GM19043 (cell line): ENCODE measurements around the gene KRT74.

Experiments
- ATAC-seq: cut with Tn5 transposase; IDR thresholded peaks from one replicate; pipeline ENCODE4 v1.9.1; 2021; ENCODE audit warnings: low read depth; ENCODE audit not compliant: unreplicated experiment

Gene KRT74

GRCh38 chr12:52573743-52574142, at the start of gene KRT74:
TSS of gene KRT74 (minus strand) at chr12:52573843. CDS start at chr12:52573777, 66 bp downstream.
- no peak for ATAC-seq

DNA sequence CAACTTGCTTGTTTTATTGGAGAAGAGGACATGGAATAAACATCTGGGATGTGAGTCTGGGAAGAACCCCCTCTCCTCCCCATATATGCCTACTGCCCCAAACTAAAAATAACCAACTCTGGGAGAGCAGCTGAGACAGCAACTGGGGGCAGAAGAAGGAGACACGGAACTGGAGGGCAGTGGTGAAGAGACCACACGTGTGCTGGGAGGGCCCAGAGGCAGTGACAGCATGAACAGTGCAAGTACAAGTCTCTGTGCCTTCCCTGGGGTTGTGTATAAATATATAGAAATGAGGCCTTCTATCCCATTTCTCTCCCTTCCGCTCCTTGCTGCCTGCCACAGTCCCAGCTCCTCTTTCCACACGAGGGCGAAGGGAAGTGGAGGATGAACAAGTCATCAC, 48.7 kb upstream of the KRT74 start:
- ATAC-seq = no peak

DNA sequence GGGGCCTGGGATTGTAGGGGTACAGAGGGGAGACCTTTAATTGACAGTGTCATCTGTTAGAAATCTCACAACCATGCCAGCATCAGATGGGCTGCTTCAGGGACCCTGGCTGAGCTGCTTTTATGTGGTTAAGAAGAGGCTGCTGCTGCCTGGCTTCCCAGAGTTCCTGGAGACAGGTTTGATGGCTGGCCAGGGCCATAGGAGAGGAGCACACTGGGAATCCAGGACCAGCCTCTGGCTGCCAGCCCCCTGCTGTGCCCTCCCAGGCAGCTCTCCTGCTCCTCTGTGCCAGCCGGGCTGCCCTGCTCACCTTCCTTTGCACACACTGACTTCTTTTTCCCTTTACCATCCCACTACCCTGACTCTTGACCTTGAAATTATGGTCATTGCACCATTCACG, 45.2 kb upstream of the KRT74 start:
- ATAC-seq = no peak

GRCh38 chr12:52618216-52618615, 44.6 kb upstream of the KRT74 start, which contains the start of gene KRT73:
TSS of gene KRT73 (minus strand) at chr12:52618559. CDS start at chr12:52618524, 35 bp downstream.
- ATAC-seq = no peak

- no peak for ATAC-seq
Measured at GRCh38 chr12:52617403-52617785, 43.8 kb upstream of the KRT74 start.

DNA sequence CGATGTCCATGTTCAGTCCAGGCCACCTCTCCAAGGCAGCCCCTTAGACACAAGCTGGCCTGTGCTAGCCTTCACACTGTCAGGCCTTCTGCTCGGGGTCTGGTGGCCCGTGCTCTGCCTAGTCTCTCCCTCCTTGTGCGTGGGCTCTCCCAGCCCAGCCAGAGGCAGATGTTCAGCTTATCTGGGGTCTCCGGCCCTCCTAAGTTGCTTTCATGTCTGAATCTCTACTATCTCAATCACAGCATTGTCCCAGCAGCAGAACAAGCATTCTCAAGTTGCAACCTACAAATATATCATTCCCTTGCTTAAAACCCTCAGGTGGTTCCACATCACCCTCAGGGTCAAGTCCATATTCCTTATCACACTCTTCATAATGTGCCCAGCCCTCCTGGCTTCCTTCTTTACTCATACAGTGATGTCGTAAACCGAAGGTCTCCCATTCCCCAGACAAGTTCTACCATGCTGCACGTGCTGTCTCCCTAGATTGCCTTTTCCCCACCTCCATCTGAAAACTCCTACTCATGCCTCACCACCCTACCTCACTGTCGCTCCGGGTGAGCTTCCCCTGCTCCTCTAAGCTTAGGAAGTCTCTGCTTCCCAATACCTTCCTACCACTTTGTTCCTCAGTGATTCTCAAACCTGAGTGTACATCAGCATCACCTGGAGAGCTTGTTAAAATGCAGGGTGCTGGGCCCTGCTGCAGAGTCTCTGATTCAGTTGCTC, 43.2 kb upstream of the KRT74 start:
- no peak for ATAC-seq

DNA sequence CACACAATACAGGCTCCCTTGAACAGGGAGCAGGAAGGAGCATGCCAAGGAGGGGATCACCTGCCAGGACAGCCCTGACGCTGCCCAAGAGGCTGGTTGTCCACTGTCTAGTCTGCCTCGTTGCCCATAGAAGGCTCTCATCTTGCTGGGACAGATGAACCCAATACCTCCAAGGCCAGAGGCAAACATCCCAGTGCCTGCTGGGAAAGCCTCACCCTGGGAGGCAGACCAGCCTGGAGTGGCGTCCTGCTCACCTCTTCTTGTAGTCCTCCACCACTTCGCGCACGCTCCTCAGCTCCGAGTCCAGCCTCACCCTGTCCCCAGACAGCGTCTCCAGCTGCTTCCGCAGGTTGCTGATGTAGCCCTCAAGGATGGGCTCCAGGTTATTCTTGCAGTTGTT, 42.3 kb upstream of the KRT74 start:
- ATAC-seq = no peak

DNA sequence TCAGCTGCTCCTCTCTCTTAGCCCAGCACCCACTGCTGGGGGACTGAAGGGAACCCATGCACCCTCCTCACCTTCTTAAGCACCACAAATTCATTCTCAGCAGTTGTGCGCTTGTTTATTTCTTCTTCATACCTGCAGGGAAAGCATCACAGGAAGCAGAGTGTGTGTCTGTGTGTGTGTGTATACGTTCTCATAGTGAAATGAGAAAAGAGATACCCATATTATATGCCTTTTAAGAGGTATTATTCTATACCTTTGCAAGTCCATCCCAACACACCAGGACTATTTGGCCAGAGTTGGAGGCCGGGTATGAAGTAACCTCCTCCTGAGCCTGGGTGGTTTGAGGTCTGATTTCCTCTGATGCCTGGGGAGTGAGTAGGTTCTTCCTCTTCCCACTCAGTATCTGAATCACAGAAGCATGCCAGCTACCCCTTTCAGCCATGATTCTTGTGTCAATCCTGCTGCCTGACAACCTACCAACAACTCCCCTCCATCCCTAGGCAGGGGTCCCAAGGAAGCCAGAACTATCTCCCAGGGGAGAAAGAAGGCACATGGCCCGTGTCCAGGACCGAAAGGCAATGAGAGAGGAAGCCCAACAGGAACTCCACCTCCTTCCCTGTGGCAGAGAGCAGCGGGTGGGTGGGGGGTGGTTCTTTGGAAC, 41.7 kb upstream of the KRT74 start:
- no peak for ATAC-seq

DNA sequence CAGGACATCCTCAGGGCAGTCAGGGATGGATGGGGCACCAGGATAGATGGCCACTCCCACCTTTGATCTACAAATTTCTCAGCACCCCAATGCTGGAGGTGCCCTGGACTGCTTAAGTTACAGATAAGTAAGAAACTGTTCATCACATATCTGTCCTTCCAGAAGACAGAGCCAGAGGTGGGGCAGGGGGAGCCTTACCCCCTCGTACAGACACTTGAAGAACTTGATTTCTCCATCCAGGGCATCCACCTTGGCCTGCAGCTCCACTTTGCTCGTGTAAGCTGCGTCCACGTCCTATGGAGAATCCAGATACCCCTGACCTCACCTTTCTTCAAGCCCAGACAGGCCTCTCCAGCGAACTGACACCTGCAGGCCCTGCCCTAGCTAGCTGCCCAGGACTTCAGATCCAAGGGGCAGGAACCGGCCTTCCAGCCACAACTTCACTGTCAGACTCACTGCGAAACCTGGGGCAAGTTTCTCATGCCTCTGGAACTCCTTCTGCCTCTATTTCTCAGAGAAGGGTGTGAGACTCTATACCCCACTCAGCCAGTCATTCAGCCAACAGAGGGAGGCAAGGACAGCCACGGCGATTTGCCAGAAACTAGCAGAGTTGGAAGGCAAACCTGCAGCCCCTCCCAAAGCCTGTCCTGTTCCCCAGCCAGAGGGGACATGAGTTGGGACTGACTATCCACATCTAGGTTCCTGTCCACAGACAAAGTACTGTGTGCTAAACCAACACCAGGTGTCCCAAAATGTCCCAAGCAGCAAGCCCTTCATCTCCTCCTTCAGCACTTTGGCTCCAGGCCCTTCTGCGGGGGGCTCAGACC, 41.0 kb upstream of the KRT74 start:
- ATAC-seq = no peak

DNA sequence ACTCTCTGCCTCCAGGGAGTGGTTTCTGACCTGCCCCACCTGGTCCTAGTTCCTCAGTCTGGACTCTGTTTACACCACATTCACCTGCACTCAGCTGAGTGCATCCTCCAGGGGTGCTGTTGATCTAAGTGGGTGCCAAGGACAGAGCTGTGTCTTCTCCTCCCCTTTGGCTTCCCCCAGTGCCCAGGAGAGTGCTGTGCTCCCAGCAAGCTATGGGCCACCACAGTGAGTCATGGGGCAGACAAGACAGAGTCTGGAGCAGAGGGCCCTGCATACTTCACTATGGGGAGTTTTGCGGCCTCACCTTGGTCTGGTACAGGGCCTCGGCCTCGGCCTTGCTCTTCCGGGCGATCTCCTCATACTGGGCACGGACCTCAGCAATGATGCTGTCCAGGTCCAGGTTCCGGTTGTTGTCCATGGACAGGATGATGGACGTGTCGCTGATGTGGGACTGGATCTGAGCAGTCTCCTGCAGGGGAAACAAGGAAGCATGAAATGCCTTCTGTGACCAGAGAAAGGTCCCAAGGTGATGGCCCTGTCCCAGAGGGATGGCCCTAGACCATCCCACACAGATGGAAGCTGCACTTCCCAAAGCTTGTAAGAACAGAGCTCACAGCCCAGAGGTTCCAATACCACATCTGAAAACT, 39.9 kb upstream of the KRT74 start:
- no peak for ATAC-seq

DNA sequence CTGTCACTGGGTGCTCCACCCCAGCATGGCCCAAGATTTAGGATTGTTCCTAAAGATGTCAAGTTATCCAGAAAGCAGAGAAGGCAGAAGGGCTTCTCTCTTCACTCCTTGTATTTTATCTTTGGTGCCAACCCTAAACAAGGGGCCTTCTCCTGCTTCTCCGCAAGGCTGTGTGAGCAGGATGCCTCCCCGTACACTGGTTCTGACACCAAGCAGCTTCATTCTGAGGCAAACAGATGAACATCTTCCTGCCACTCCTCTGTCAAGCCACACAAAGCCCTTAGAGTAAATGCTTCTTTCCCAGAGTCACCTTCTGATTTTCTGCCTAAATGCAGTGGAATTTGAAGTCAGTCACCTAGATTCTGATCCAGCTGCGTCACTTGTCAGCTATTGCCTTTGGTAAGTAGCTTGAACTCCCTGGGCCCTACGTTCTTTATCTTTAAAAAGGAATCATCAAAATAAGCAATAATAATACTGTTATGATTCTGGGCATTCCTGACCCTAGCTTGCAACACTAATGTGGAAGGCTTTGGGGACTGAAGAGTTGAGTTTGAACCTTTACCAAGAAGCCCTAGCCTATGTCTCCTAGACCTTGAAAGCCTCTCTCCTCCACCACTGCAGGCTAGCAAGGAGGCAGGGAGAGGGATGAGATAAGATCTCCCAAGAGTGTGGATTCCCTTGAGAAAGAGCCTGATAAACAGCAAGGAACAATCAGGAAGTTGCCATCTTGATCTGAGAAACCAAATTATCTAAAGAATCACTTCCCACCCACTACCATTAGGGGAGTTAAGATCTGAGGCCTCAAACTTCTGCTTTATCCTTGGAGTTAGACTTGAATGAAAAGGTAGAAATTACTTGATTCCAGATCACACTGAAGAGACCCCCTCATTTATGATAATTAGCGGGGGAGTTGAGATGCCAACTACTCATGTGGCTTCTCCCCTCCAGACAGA, 39.1 kb upstream of the KRT74 start:
- ATAC-seq = no peak

- ATAC-seq = no peak
Measured at GRCh38 chr12:52611080-52611468, 37.4 kb upstream of the KRT74 start.

DNA sequence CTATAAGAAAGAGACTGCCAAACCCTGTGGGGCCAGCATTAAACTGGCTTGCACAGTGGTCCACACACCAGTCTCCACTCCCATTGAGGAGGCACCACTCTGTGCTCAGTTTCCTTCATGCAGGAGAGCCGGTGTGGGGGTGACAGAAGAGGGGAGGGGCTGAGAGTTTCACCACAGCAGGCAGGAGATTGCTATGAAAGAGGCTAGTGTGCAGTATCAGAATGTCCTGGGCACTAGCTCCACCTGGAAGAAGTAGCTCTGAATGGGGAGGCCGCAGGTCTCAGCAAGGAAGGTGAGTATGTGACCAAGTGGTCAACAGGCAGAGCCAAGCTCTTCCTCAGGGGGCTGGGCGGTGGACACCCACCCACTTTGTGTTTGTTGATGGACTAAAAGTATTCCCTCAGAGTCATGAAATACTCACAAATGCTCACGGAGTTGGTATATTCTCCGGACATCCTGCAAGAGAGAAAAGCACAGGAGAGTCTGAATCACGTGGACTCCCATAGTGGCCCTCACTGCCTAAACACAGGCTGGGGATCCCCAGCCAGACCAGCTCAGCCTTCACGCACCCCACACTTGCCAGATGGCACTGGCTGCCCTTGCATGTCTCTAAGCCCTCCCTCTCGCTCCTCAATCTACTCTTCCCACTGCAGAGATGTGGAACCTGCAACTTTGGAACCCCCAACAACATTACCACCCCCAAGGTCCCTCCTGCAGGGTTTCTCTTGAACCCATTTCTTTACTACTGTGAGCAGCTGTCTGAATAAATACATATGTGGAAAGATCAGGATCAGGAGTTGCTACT, 35.4 kb upstream of the KRT74 start:
- no peak for ATAC-seq

GRCh38 chr12:52608161-52608560, 34.5 kb upstream of the KRT74 start:
- ATAC-seq = no peak

- no peak for ATAC-seq
Measured at GRCh38 chr12:52607314-52607713, 33.7 kb upstream of the KRT74 start.

- ATAC-seq = no peak
Measured at GRCh38 chr12:52606581-52607218, 33.1 kb upstream of the KRT74 start.

GRCh38 chr12:52606096-52606495, 32.5 kb upstream of the KRT74 start:
- ATAC-seq = no peak

- ATAC-seq = no peak
Measured at GRCh38 chr12:52605542-52605941, 31.9 kb upstream of the KRT74 start.

DNA sequence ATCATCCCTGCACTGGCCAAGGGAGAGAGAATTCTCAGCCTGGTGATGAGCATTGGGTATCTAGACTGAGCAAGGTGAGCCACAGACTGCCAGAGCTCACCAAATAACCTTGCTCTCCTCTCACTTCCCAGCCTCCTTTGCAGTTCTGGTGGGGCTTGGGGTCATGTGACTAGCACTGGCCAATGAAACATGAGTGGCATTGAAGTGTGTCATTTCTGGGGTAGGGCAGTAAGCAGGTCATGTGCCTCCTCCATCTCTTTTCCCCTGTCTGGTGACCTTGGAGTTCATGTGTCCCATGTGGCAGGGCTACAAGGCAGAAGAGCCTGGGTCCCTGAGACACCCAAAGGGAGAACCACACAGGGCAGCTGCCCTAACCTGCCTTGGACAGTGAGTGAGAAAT, 31.2 kb upstream of the KRT74 start:
- ATAC-seq = no peak
